Neural cell (in vitro differentiated cells): ENCODE measurements around the gene RNF8.

Source experiments
- CTCF ChIP-seq: fragments of 450-650 bp; IDR thresholded peaks from 2 replicates; pipeline ENCODE4 v1.5.1; 2014; ENCODE audit warnings: antibody characterized with exemption, mild to moderate bottlenecking, moderate library complexity; ENCODE audit not compliant: poor library complexity, severe bottlenecking
- EP300 ChIP-seq: fragments of 450-650 bp; conservative IDR thresholded peaks from 2 replicates; pipeline ENCODE4 v1.6.1; 2014; ENCODE audit warnings: antibody characterized with exemption, mild to moderate bottlenecking, moderate library complexity; ENCODE audit not compliant: poor library complexity, severe bottlenecking
- MXI1 ChIP-seq: fragments of 450-650 bp; conservative IDR thresholded peaks from 2 replicates; pipeline ENCODE4 v1.6.1; 2014; ENCODE audit warnings: antibody characterized with exemption, mild to moderate bottlenecking; ENCODE audit not compliant: poor library complexity, severe bottlenecking
- POLR2AphosphoS5 ChIP-seq: IDR thresholded peaks from 2 replicates; pipeline ENCODE4 v1.6.1; 2012
- TAF1 ChIP-seq: IDR thresholded peaks from 2 replicates; pipeline ENCODE4 v1.6.1; 2012; ENCODE audit warnings: low read depth

GRCh38 chr6:37338745-37339255 is 15.0 kb upstream of the RNF8 start:
- TF ChIP-seq CTCF: no peak
- no peak for TF ChIP-seq EP300
- no peak for TF ChIP-seq TAF1
- TF ChIP-seq MXI1: no peak
- TF ChIP-seq POLR2AphosphoS5: no peak
